RPMI8226 (cell line): Measurements from ENCODE around the gene NCK1.
"Not testable (repeated sequence)": the region's sequence is repeated elsewhere in the genome, so short reads cannot be mapped to it uniquely, and the experiment has no call there.

Experiments used
- DNase-seq: peaks from one replicate; pipeline ENCODE4 v3.0.0-alpha.2; 2015

The NCK1 gene

DNA sequence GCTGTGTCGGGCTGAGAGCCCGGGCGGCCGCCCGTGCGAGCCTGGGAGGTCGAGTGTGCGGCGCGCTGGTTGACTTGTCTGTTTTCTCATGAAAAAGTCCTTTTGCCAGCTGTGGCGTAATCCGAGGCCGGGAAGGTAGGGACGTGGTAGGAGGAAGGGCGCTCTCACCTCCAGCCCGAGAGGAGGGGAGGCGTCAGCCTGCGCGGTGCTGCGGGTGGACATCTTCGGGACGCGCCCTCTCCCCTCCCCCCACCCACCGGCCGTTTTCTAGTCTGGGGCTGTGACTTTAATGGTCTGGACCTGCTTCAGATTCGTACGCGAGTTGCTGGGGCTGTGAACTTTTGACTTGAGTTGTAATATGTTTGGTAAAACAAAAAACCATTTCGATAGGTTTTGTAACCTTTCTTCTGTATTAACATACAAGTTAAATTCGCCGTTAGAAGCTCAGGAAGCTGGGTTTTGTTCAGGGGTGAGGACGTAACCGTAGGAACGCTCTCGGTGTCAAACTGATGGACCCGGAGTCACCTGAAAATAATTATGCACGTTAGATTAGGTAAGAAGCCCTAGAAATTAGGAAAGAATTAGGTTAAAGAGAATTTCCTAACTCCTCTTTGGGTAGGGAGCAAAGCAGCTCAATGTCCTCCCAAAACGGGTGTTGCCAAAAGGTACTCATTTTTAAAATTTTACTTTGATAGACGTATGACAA lies 762 bp downstream of the NCK1 start:
- DNase-seq = peak; percentile 78

DNA sequence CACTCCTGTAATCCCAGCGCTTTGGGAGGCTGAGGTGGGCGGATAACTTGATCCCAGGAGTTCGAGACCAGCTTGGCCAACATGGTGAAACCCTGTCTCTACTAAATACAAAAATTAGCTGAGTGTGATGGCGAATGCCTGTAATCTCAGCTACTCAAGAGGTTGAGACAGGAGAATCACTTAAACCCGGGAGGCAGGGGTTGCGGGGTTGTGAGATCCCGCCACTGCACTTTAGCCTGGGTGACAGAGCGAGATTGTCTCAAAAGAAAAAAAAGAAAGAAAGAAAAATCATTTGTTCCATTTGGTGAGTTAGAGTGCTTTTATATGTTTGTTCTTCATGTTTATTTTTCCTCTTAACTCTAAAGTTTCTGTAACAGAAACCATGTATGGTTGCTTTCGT lies 7.3 kb downstream of the NCK1 start:
- no peak for DNase-seq

DNA sequence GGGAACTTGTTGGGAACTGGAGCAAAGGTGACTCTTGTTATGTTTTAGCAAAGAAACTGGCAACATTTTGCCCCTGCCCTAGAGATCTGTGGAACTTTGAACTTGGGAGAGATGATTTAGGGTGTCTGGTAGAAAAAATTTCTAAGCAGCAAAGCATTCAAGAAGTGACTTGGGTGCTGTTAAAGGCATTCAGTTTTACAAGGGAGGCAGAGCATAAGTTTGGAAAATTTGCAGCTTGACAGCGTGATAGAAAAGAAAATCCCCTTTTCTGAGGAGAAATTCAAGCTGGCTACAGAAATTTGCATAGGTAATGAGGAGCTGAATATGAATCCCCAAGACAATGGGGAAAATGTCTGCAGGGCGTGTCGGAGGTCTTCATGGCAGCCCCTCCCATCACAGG lies 10.2 kb downstream of the NCK1 start:
- not testable (repeated sequence) for DNase-seq

DNA sequence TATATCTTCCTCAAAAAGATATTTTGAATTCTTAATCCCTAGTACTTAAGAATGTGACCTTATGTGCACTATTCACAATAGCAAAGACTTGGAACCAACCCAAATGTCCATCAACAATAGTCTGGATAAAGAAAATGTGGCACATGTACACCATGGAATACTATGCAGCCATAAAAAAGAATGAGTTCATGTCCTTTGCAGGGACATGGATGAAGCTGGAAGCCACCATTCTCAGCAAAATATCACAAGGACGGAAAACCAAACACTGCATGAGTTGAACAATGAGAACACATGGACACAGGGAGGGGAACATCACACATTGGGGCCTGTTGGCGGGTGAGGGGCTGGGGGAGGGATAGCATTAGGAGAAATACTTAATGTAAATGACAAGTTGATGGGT lies 17.5 kb downstream of the NCK1 start:
- not testable (repeated sequence) for DNase-seq

DNA sequence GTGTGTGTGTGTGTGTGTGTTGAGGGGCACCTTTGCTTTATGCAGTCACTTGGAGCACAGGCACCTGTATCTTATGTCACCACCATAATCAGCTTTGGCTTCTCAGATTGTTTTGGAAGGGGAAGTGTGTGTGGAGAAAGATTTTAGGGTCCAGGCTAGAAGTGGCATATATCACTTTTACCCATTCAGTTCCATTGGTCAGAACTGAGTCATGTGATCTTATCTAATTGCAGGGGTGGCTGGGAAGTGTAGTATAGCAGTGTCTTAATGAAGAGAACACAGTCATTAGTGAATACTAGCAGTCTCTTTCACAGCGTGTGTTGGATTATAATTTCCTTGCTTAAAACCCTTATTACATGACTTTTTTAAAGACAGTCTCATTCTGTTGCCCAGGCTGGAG lies 20.6 kb downstream of the NCK1 start:
- DNase-seq = no peak

DNA sequence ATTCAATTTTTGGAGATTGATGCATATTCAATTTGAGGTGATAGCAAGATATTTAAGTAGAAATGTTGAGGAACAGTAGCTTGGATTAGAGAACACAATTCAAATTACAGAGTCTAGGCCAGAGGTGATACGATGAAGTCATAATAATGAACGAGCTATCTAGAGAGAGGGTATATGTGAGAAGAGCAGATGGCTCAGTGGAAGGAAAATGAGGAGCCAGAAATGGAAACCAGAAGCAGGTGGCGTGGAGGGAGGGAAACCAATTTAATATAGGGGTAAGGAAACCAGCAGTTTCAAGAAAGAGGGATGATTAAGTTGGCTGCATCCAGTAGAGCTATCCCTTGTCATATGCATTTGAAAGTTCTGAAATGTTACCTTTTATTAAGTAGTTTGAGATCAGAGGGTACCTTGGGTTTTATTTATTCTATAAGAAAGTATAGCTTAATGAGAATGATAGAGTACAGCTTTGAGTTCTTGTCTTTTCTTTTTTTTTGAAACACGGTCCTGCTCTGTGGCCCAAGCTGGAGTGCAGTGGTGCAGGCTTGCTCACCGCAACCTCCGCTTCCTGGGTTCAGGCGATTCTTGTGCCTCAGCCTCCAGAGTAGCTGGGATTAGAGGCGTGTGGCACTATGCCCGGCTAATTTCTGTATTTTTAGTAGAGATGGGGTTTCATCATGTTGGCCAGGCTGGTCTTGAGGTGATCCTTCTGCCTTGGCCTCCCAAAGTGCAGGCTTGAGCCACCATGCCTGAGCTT lies 22.1 kb downstream of the NCK1 start:
- no peak for DNase-seq

DNA sequence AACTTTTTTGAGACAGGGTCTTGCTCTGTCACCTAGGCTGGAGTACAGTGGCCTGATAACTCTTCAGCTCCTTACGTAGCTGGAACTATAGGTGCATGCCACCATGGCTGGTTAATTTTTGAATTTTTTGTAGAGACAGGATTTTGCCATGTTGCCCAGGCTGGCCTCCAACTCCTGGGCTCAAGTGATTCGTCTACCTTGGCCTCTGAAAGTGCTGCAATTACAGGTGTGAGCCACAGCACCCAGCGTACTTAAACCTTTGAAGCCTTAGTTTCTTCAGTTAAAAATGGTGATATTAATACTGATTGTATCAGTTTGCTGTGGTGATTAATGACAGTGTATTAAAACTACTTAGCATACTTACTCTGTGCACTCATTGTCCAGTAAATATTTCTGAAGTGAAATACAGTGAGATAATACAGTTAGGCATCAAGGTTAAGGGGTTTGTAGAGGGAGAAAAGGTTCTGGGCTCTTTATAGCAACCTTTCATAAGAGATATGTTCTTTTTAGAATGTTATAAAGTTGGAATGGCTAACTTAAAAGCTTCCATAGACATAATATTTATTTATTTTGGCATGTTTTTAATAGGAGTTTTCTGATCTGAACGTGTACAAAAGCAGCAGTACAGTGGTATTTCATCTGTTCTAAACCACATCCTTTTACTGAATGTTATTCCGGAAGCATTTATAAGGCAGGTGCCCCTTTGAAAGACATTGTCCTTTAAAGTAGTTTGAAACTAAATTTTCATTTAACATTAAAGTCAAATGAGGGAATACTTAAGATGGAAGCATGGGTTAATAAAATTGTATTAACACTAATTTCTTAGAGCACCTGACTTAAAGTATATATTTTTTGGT lies 23.6 kb downstream of the NCK1 start:
- no peak for DNase-seq

DNA sequence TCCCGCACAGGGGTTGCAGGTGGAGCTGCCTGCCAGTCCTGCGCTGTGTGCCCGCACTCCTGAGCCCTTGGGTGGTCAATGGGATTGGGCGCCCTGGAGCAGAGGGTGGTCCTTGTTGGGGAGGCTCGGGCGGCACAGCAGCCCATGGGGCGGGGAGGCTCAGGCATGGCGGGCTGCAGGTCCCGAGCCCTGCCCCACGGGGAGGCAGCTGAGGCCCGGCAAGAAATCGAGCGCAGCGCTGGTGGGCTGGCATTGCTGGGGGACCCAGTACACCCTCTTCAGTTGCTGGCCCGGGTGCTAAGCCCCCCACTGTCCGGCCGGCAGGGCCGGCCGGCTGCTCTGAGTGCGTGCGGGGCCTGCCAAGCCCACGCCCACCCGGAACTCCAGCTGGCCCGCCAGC lies 27.9 kb downstream of the NCK1 start:
- no peak for DNase-seq

DNA sequence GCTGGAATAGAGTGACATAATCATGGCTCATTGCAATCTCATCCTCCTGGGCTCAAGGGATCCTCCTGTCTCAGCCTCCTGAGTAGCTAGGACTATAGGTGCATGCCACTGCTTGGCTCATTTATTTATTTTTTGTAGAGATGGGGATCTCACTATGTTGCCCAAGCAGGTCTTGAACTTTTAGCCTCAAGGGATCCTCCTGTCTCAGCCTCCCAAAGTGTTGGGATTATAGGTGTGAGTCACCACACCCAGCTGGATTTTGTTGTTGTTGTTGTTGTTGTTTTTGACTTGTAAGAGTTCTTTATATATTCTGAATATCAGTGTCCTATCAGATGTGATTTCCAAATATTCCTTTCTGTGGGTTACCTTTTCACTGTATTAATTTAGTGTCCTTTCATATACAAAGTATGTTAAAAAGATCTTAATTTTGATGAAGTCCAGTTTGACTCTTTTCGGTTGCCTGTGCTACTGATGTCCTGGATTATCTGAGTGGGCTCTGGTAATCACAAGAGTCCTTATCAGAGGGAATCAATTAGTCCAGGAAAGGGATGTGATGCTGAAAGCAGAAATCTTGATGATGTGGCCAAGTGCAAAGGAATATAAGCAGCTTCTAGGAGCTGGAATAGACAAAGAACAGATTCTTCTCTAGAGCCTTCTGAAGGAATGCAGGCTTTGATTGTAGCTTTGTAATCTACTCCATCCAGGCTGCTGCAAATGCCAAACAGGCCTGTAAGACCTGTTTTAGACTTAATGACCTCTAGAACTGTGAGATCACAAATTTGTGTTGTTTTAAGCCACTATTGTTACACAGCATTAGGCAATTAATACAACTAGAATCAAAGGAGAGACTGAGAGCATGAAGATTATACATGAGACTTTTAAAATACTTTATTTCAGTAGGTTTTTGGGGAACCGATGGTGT lies 30.2 kb downstream of the NCK1 start:
- DNase-seq = no peak

DNA sequence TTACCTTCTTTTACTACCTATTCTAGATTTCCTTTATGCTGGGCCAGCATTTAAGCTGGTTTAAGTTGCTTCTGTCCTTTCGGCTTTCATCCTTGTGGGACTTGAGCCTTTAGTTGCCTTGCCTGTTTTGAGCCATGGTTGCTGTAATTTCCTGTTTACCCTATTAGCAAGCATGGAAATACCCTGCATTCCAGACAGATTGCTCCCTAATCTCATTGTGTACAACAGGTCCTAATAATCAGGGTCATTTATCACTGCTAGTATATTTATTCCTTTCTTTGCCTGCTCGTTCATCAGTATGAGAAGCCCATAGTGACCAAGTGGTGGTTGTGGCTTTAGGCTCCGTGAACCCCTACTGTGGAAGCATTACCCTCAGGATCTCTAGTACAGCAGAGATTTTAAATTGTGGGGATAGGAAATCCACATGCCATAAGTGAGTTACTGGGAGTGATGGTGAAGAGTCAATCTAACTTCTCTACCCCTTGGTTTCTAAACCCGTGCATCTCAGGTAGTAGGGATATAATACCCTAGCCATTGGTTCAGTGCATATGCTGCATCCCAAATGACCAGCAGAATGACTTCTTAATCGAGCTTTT lies 31.9 kb downstream of the NCK1 start:
- DNase-seq = no peak

DNA sequence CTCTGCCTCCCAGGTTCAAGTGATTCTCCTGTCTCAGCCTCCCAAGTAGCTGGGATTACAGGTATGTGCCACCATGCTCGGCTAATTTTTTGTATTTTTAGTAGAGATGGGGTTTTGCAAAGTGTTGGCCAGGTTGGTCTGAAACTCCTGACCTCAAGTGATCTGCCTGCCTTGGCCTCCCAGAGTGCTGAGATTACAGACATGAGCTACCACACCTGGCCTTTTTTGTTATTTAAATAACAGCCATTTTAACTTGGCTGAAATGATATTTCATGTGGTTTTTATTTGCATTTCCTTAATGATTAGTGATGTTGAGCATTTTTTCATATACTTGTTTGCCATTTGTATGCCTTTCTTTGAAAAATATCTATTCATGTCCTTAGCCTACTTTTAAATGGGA lies 35.2 kb downstream of the NCK1 start:
- DNase-seq = peak; percentile 12

DNA sequence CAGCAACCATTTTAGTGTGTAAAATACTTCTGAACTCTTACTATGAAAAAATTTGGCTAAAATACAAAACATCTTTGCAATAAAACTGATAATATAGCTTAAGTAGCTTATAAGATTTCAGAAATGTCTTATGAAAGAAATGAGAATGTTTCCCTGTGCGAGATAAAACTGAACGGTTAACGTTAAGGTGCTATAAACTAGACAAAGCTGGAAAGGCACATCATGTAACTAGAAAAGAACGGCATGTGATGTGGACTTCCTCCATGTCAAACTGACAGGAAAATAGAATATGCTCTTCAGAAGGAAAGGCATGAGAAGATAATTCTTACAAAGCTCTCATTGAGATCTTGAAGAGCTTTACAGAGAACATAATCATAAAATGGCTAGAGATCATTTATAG lies 36.5 kb downstream of the NCK1 start:
- no peak for DNase-seq

DNA sequence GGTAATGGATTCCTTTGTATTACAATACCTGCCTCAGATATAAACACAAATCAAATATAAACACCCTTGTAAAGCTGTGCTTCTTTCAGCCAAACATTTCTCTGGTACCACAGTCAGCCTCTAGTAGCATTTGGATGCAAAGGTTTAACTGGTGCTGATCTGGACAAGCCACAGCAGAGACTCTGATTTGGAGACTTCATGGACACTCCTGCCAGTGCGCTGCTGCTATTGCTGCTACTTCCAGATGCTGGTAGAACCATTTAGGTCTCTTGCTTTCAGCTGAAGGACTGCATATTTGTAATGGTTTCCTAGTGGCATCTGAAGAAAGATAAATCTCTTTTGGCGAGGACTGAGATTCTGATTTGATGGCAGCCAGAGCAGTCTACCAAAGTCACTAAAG lies 36.9 kb downstream of the NCK1 start:
- no peak for DNase-seq

DNA sequence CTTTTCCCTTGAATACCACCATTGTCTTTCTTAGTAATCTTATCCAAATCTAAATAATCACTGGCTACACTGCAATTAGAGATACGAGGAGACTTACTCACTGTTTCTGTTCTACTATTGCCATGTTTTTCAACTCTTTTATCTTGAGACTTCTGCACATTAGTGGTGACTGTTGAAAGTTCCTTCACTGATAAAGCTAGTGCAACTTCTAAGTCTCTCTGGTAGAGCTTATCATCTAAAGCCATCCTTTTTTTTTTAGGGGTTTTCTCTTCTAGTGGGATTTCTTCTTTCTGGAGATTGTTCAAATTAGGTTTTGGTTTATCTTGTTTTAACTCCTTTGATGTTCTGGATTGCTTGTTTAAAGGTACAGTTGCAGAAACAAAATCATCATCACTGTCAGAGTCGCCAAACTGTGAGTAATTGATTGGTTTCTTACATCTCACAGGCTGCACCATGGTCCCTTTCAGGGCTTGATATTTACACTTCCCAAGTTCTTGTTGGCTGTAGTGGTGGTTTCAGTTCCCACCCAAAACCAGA lies 37.7 kb downstream of the NCK1 start:
- DNase-seq = peak; percentile 15

DNA sequence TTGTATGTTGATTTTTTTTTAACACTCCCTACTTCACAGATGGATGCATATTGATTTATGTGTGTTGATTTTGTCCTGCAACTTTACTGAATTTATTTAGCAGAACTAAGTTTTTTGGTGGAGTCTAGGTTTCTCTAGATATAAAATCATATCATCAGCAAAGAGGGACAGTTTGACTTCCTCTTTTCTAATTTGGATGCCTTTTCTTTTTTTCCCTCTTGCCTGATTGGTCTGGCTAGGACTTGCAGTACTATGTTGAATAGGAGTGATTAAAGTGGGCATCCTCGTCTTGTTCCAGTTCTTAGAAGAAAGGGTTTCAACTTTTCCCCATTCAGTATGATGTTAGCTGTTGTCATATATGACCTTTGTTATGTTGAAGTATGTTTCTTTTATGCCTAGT lies 38.7 kb downstream of the NCK1 start:
- peak; percentile 57 for DNase-seq

DNA sequence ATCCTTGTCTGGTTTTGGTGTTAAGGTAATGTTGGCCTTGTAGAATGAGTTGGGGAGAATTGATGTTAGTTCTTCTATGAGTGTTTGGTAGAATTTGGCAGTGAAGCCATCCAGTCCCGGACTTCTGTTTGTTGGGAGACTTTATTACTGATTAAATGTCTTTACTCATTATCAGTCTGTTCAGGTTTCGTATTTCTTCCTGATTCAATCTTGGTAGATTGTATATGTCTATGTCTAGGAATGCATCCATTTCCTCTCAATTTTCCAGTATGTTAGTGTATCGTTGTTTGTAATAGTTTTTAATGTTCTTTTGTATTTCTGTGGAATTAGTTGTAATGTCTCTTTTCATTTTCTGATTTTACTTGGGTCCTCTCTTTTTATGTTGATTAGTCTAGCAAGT lies 39.4 kb downstream of the NCK1 start:
- DNase-seq = no peak

DNA sequence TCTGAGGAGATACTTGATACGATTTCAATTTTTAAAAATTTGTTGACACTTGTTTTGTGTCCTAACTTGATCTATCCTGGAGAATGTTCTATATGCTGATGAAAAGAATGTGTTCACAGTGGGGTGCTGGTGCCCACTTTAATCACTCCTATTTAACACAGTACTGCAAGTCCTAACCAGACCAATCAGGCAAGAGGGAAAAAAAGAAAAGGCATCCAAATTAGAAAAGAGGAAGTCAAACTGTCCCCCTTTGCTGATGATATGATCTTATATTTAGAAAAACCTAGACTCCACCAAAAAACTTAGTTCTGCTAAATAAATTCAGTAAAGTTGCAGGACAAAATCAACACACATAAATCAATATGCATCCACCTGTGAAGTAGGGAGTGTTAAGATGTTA lies 40.5 kb downstream of the NCK1 start:
- peak; percentile 32 for DNase-seq

DNA sequence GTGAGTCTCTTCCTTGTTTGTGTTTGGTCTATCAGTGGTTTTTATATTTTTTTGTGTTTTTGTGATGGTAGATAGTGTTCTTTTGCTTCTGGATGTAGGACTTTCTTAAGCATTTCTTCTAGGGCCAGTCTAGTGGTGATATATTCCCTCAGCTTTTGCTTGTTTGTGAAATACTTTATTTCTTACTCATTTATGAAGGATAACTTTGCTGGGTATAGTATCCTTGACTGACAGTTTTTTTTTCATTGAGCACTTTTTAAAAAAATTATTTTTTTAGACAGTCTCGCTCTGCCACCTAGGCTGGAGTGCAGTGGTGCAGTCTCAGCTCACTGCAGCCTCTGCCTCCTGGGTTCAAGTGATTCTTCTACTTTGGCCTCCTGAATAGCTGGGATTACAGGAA lies 41.9 kb downstream of the NCK1 start:
- DNase-seq = no peak

DNA sequence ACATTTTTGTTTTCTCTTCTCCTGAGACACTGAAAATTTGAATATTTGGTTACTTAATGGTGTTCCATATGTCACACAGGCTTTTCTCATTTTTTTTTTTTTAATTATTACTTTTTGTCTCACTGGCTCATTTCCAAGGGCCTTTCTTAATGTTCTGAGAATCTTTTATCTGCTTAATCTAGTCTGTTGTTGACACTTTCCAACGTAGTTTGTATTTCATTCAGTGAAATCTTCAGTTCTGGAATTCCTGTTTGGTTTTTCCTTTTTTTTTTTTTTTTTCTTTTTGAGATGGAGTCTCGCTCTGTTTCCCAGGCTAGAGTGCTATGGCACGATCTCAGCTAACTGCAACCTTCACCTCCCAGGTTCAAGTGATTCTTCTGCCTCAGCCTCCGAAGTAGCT lies 42.7 kb downstream of the NCK1 start:
- DNase-seq = no peak

DNA sequence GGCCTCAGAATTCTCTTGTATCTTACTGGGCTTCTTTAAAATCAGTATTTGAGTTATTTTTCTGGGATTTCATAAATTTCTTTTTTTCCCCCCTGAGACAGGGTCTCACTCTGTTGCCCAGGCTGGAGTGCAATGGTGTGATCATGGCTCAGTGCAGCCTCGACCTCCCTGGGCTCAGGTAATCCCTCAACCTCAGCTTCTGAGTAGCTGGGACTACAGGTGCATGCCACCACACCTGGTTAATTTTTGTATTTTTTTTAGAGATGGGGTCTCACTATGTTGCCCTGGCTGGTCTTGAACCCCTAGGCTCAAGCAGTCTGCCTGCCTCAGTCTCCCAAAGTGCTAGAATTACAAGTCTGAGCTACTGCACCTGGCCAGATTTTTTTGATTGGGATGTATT lies 43.5 kb downstream of the NCK1 start:
- no peak for DNase-seq

DNA sequence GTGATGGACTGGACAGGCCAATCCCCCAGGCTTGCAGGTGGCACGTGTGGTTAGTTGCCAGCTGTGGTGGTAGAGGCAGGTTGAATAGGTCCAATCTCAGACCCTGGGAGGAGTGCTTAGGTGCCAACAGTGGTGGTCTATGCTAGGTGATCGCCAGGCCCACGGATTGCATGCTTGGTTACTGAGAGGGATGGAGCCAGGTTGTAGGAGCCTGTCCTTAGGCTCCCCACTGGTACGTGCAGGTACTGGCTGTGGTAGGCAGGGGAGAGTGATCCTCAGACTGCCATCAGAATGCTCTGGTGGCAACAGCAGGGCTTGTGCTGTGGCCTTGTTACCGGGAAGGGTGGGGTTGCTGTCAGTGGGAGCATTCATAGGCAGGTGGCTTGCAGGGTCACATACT lies 44.7 kb downstream of the NCK1 start:
- no peak for DNase-seq

DNA sequence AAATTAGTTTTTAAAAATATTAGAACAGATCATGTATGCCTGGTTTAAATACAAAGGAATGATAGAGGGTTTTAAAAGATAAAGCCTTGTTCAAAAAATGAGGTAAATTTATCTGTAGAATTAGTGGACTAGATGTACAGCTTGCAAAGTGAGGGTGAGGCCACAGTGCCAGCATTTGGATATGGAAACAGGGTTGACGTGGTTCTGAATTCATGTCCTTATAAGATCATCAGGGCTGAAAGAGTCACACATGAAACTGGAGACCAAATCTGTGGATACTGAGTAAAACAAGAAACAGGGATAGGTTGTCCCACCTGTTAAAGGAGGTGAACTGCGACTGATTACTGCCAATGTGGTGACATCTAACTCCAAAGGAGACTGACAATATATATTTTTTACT lies 46.3 kb downstream of the NCK1 start:
- no peak for DNase-seq
